ENCODE results near the gene PHTF1. TPM values are rescaled to one million over a fixed set of nuclear protein-coding genes. Genes with fewer than 3 reads are reported as not detected.

Gene PHTF1
- total and polyA plus RNA-seq, 9 donors = 4.5 to 28.6 (median 9.7) TPM

DNA sequence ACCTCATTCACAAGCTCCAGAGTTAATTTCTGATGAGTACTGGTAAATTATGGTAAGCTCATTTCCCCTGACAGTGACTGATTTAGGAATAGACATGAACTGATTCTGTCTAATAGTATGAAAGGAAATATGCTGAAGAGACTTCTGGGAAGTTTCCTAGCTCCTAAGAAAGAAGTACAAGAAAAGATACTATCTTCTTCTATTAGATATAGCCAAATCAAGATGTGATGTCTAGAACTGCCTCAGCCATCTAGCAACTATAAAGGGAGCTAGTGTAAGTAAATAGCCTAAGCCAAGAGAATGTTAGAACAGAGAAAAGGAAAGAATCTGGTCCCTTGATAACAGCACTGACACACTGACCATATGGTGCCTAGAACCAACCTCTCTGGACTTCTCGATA lies 10.7 kb upstream of the PHTF1 start:
- intact Hi-C loops (cut with DNase I) = no loop called here
- no peak overlapping the region for H3K27ac ChIP-seq
- no peak for DNase-seq
- TF ChIP-seq, protein P1, sequence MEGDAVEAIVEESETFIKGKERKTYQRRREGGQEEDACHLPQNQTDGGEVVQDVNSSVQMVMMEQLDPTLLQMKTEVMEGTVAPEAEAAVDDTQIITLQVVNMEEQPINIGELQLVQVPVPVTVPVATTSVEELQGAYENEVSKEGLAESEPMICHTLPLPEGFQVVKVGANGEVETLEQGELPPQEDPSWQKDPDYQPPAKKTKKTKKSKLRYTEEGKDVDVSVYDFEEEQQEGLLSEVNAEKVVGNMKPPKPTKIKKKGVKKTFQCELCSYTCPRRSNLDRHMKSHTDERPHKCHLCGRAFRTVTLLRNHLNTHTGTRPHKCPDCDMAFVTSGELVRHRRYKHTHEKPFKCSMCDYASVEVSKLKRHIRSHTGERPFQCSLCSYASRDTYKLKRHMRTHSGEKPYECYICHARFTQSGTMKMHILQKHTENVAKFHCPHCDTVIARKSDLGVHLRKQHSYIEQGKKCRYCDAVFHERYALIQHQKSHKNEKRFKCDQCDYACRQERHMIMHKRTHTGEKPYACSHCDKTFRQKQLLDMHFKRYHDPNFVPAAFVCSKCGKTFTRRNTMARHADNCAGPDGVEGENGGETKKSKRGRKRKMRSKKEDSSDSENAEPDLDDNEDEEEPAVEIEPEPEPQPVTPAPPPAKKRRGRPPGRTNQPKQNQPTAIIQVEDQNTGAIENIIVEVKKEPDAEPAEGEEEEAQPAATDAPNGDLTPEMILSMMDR (IDR thresholded peaks at IDR 0.05) = no peak
- TF ChIP-seq POLR2A (IDR thresholded peaks at IDR 0.05) = no peak
- TF ChIP-seq EP300 (IDR thresholded peaks at IDR 0.05) = no peak
- H3K9me3 ChIP-seq = no peaks in the 10 kb centered on the region
- 3 to 33% (median 5%) methylated on average over 1 of the region's 1 CpG for WGBS, 3 donors
- no peaks in the 10 kb centered on the region for H3K27me3 ChIP-seq
- peaks cover 6% of the 10 kb centered on the region for H3K4me1 ChIP-seq (ENCODE audit: insufficient read depth)
- H3K4me3 ChIP-seq = no peak overlapping the region
- H3K36me3 ChIP-seq = no peaks in the 10 kb centered on the region

DNA sequence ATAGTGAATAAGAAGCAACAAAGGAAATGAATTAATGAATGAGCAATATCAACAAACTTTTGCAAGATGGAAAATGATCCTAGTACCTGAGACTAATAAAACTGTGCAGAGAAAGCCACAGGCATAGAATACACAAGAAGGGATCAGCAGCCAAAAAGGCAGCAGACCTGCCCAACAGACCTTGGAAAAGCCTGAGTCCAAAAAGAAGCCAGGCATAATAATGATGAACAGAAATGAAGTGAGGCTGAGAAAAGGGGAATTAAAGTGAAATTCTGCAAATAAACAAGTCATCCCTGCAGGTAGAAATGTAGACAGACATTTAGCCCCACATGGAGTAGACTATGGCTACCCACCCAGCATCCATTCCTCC lies 10.3 kb upstream of the PHTF1 start:
- Histone ChIP-seq H3K4me1 (ENCODE audit: insufficient read depth) (peaks cover 6% of the 10 kb centered on the region), H3K9me3 (no peaks in the 10 kb centered on the region), H3K36me3 (no peaks in the 10 kb centered on the region), H3K27ac (no peak overlapping the region), H3K4me3 (no peak overlapping the region), H3K27me3 (no peaks in the 10 kb centered on the region)
- intact Hi-C loops (cut with DNase I) = loop anchor here in 1 of 4 donors (1.0 kb wide), 1 partner anchor 20 kb away; no protein-coding TSS in a partner anchor
- TF ChIP-seq, protein P1 (IDR thresholded peaks at IDR 0.05) = no peak
- TF ChIP-seq EP300 (IDR thresholded peaks at IDR 0.05) (no peak), POLR2A (IDR thresholded peaks at IDR 0.05) (no peak)
- no peak for DNase-seq

DNA sequence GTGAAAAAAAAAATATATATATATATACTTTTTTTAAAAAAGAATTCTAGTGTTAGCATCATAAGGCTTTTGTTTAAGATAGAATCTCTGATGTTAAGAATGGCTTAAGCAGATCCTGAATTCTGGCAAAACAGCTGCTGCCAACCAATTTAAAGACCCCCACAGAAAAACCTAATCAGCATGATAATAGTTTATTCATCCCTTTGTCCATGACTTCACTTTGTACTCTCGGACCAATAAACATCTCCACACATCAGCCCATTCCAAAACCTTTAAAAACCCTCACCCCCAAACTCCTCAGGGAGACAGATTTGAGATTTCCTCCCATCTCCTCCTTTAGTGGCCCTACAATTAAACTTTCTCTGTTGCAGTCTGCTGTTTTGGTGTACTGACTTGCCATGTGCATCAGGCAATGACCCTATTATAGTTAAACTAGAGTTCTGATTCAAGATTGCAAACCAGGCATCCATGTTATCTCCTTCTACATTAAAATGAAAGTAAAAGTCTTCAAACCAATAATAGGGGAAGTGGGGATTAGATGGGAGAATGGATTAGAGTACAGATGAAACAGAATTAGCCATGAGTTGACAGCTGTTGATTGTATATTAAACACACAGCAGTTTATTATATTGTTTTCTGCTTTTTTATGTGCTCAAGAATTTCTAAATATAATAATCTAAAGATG lies 9.8 kb upstream of the PHTF1 start:
- Histone ChIP-seq H3K4me3 (no peak overlapping the region), H3K9me3 (no peaks in the 10 kb centered on the region), H3K4me1 (ENCODE audit: insufficient read depth) (peaks cover 6% of the 10 kb centered on the region), H3K27me3 (no peaks in the 10 kb centered on the region), H3K36me3 (no peaks in the 10 kb centered on the region), H3K27ac (no peak overlapping the region)
- DNase-seq = no peak
- TF ChIP-seq EP300 (IDR thresholded peaks at IDR 0.05) (no peak), POLR2A (IDR thresholded peaks at IDR 0.05) (no peak)
- TF ChIP-seq, protein P1 (IDR thresholded peaks at IDR 0.05) = no peak
- 41 to 90% (median 75%) methylated on average over 1 of the region's 1 CpG for WGBS, 3 donors
- intact Hi-C loops (cut with DNase I) = loop anchor here in 1 of 4 donors (1.0 kb wide), 1 partner anchor 20 kb away; no protein-coding TSS in a partner anchor

DNA sequence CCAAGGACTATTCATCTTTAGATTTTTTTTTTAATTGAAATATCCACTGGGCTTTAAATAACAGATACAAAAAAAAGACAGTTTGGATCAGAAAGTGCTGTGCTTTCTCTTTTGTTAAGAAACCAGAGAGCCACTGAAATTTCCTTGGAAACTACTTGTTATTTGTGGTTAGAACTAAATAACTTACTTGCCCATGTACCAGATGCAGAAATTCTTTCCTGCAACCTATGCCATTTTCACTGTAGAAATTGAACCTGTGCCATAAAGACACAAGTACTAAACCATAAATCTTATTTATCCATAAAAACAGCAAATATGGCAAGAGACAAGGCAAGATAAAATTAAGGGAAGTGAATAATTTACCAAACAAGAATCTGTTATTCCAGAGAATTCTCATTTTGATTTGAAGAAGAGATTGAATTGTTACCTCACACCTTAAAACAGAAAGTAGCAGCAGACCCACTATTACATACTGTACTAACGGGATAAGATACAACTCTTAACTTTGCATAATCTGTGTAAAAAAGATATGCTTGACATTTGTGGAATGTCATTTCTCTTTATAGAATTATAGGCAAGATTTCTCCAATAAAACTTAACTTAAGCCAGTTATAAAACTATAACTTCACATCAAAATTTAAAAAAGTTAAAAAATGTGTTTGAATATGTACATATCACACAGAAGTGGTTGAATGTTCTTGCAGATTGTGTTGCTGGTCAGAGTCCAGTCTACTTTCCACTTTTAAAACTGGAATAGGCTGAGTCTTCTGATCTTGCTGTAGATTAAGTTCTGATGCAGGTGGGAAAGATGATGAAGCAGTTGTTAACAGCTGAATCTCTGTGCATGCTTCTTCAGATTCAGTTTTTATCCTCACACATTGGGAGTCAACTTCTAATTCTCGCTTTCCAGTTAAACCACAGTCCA lies 6.3 kb upstream of the PHTF1 start:
- Histone ChIP-seq H3K9me3 (no peaks in the 10 kb centered on the region), H3K36me3 (no peaks in the 10 kb centered on the region), H3K27me3 (no peaks in the 10 kb centered on the region), H3K4me3 (no peak overlapping the region), H3K27ac (no peak overlapping the region), H3K4me1 (ENCODE audit: insufficient read depth) (peaks cover 3% of the 10 kb centered on the region)
- intact Hi-C loops (cut with DNase I) = no loop called here
- TF ChIP-seq POLR2A (IDR thresholded peaks at IDR 0.05) = no peak
- TF ChIP-seq, protein P1 (IDR thresholded peaks at IDR 0.05) = no peak
- no peak for TF ChIP-seq EP300 (IDR thresholded peaks at IDR 0.05)
- whole genome bisulfite sequencing, 3 donors = 78 to 91% (median 89%) methylated on average over 2 of the region's 2 CpGs
- DNase-seq = no peak
